Activated T-cell treated with anti-CD3 and anti-CD28 coated beads, Interleukin-2, amount 50 U/mL, for 24 hours (primary cell): ENCODE results near the gene CAP2.

Source experiments
- DNase-seq: peaks from one replicate; pipeline ENCODE4 v3.0.0-alpha.2; 2020
- H3K27ac Mint-ChIP-seq: 2 replicates; pipeline ENCODE4 v1.8.0; 2020; ENCODE audit warnings: mild to moderate bottlenecking, mixed read lengths
- H3K27me3 Mint-ChIP-seq: 2 replicates; pipeline ENCODE4 v1.8.0; 2020; ENCODE audit warnings: mixed read lengths
- H3K36me3 Mint-ChIP-seq: 2 replicates; pipeline ENCODE4 v1.8.0; 2020; ENCODE audit warnings: low read depth, mixed read lengths
- H3K4me1 Mint-ChIP-seq: 2 replicates; pipeline ENCODE4 v1.8.0; 2020; ENCODE audit warnings: low read depth, mixed read lengths
- H3K4me3 Mint-ChIP-seq: 2 replicates; pipeline ENCODE4 v1.8.0; 2020; ENCODE audit warnings: mild to moderate bottlenecking, moderate library complexity, mixed read lengths
- H3K9me3 Mint-ChIP-seq: 2 replicates; pipeline ENCODE4 v1.8.0; 2020; ENCODE audit warnings: mixed read lengths

Gene CAP2

DNA sequence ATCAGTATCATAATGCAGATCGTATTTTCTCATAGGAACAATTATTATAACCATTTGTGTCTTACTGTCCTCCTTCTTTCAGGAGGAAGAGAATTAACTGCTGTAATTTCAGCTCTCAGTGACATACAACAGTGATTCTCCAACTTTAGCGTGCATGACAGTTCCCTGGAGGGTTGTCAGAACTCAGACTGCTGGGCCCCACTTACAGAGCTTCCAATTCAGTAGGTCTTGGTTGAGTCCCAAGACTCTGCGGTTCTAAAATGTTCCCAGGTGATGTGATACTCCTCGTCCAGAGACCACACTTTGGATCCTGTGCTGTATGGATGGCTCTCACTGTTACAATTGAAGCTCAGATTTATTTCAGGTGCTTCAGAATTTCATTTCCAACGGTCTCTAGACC is 72.8 kb downstream of the CAP2 start:
- Mint-ChIP-seq H3K4me3 (no peak overlapping the region), H3K36me3 (no peaks in the 10 kb centered on the region), H3K27ac (no peak overlapping the region), H3K9me3 (no peaks in the 10 kb centered on the region), H3K27me3 (peaks cover 4% of the 10 kb centered on the region), H3K4me1 (peaks cover 3% of the 10 kb centered on the region)
- DNase-seq, result no peak

DNA sequence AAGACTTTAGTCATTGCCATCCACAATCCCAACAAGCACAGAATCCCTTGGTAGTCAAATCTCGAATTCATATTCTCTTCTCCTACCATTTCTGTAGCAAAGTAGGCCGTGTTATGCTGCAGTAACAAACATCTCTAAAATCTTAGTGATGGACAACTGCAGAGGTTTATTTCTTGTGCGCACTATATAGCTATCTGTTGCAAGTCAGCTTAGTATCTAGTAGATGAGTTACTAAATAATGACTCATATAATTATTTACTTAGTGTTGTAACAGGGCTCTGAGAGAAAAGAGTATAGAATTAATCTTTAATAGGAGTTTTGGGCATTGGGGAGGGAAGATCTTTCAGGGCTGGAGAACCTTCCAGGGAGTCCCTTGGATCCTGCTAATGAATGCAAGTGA is 73.3 kb downstream of the CAP2 start:
- no peak for DNase-seq
- no peak overlapping the region for H3K27ac Mint-ChIP-seq
- peaks cover 4% of the 10 kb centered on the region for H3K27me3 Mint-ChIP-seq
- no peaks in the 10 kb centered on the region for H3K9me3 Mint-ChIP-seq
- H3K4me3 Mint-ChIP-seq, result no peak overlapping the region
- H3K4me1 Mint-ChIP-seq, result peaks cover 3% of the 10 kb centered on the region
- no peaks in the 10 kb centered on the region for H3K36me3 Mint-ChIP-seq

DNA sequence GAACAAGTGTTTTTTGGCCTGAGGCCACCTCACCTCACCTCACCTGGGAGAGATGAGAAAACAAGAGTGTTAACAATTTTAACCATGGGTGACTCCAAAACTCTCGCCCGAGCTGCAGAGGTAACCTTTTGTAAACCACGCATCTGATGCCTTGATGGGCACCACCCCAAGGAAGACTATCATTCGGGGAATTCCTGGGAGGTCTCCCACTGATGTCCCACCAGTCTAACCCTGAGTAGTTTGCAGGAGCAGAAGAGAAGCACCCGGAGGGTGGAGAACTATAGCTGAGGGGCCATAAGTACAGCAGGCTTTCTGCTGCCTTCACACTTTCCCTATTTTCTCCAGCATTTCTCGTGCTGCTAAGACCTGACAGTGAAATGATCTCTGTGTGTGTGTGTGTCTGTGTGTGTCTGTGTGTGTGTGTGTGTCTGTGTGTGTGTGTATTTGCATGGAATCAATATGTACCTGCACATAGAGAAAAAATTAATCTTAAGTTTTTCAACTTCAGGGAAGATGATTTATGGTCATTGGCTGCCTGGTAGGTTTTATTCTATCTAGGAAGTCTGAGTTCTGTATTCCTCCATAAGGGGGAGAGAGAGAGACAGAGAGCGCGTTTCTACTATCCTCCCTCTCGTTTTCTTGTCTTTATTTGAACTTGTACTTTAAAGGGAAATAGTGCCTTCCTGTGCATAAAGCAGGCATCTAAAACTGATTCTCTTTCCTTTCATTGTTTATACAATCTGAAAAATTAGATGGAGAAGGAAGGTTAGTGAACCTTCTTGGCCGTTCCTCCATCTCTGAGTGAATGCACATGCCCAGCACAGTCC is 75.8 kb downstream of the CAP2 start:
- H3K4me1 Mint-ChIP-seq, result peaks cover 3% of the 10 kb centered on the region
- no peak for DNase-seq
- H3K27me3 Mint-ChIP-seq, result peaks cover 2% of the 10 kb centered on the region
- no peak overlapping the region for H3K4me3 Mint-ChIP-seq
- no peaks in the 10 kb centered on the region for H3K36me3 Mint-ChIP-seq
- no peaks in the 10 kb centered on the region for H3K9me3 Mint-ChIP-seq
- H3K27ac Mint-ChIP-seq, result no peak overlapping the region

GRCh38 chr6:17470202-17470937 is 77.0 kb downstream of the CAP2 start:
- Mint-ChIP-seq H3K4me3 (no peak overlapping the region), H3K27me3 (peaks cover 2% of the 10 kb centered on the region), H3K27ac (no peak overlapping the region), H3K36me3 (no peaks in the 10 kb centered on the region), H3K4me1 (peaks cover 3% of the 10 kb centered on the region), H3K9me3 (no peaks in the 10 kb centered on the region)
- DNase-seq, result no peak

DNA sequence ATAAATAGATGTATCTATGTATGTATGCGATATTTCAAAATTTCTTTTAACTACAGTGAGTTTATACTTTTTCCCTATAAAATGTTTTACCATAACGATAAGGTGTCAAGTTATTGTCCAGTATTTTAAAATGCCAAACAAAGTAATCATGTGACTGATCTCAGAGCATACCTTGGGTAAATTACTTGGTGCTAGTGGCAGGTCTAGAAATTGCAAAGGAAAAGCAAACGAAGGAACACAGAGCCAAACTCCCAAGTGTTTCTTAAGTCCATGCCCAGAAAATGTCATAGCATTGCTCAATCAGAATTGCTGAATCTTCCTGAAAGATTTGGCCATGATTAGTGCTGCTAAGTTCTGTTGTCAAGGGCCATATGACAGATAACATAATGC is 77.5 kb downstream of the CAP2 start:
- Mint-ChIP-seq H3K27ac (no peak overlapping the region), H3K27me3 (peaks cover 2% of the 10 kb centered on the region), H3K4me1 (peaks cover 3% of the 10 kb centered on the region), H3K9me3 (no peaks in the 10 kb centered on the region), H3K4me3 (no peak overlapping the region), H3K36me3 (no peaks in the 10 kb centered on the region)
- DNase-seq, result no peak

- no peak for DNase-seq
- Mint-ChIP-seq H3K9me3 (no peaks in the 10 kb centered on the region), H3K4me3 (no peak overlapping the region), H3K27ac (no peak overlapping the region), H3K36me3 (no peaks in the 10 kb centered on the region), H3K27me3 (peaks cover 5% of the 10 kb centered on the region), H3K4me1 (peaks cover 3% of the 10 kb centered on the region)
These were observed 79.3 kb downstream of the CAP2 start for GRCh38 chr6:17472653-17473183.

DNA sequence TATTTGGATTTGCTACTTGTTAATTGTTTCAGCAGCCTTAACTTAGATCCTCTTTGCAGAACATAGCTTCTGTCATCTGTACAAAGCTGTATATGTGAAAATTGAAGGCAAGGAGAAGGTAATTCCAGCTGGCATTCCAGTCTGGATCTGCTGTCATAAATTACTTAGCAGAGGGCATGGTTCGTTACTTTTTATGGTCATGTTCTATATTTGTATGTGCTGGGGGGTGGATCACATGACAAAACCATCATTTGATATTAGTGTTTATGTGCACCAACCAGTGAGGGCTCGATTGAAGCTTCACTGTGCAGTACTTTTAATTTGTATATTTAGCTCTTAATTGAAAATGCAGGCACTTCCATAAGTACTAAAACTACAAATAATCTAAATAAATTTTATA is 80.2 kb downstream of the CAP2 start:
- H3K27me3 Mint-ChIP-seq, result peaks cover 5% of the 10 kb centered on the region
- H3K36me3 Mint-ChIP-seq, result no peaks in the 10 kb centered on the region
- no peak for DNase-seq
- no peak overlapping the region for H3K4me3 Mint-ChIP-seq
- no peak overlapping the region for H3K27ac Mint-ChIP-seq
- H3K9me3 Mint-ChIP-seq, result no peaks in the 10 kb centered on the region
- peaks cover 3% of the 10 kb centered on the region for H3K4me1 Mint-ChIP-seq

GRCh38 chr6:17474289-17474688 is 80.9 kb downstream of the CAP2 start:
- Mint-ChIP-seq H3K36me3 (no peaks in the 10 kb centered on the region), H3K4me3 (no peak overlapping the region), H3K9me3 (no peaks in the 10 kb centered on the region), H3K27ac (no peak overlapping the region), H3K4me1 (peaks cover 3% of the 10 kb centered on the region), H3K27me3 (peaks cover 5% of the 10 kb centered on the region)
- no peak for DNase-seq

DNA sequence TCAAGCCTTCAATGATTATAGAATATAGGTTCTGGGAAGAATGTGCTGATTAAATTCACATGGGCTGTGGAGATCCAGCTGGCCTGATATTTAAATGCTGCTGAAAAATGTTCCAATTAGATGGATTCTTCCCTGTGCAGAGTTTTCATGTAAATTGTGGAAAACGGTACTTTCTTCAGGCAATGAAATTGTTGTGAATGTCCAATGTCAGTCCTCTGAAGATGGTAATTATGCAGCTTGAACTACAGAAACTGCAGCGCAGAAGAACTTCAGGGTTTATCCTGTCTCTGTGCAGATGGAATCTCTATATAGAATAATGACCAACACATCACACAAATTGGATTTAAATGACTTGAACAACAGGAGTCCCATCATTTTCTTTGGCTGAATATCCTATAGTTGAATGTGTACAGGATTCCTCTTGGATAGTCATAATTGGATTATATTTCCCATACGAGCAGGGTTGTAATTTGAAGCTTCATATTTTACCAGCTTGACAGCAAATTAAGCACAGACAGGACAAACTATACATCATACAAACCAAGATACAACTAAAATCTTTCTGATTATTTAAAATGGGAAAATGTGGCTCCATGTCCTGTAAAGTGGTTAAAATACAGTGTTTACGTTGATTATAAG is 82.3 kb downstream of the CAP2 start:
- no peak for DNase-seq
- Mint-ChIP-seq H3K4me1 (no peaks in the 10 kb centered on the region), H3K9me3 (no peaks in the 10 kb centered on the region), H3K27ac (no peak overlapping the region), H3K36me3 (no peaks in the 10 kb centered on the region), H3K27me3 (peaks cover 5% of the 10 kb centered on the region), H3K4me3 (no peak overlapping the region)

GRCh38 chr6:17476511-17476910 is 83.1 kb downstream of the CAP2 start:
- Mint-ChIP-seq H3K27ac (no peak overlapping the region), H3K4me3 (no peak overlapping the region), H3K36me3 (no peaks in the 10 kb centered on the region), H3K4me1 (no peaks in the 10 kb centered on the region), H3K27me3 (peaks cover 7% of the 10 kb centered on the region), H3K9me3 (no peaks in the 10 kb centered on the region)
- DNase-seq, result no peak

DNA sequence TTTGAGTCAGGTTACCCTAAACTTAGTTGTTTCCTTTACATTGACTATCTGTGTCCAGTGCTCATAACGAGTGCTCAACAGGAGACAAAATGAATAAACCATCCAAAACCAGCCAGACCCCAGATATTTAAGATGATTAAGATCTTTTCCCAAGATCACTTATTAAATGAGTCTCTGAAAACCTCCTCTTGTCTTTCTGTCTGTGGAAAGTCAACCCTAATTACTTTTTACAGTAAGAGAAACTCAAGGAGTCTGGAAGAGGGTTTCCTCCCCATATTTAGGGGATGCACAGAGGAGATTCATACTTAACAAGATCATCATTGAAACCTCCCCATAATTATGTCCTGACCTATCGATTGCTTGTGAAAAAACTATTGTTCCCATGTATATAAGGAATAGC is 84.0 kb downstream of the CAP2 start:
- Mint-ChIP-seq H3K4me3 (no peak overlapping the region), H3K27ac (no peak overlapping the region), H3K4me1 (no peaks in the 10 kb centered on the region), H3K27me3 (peaks cover 12% of the 10 kb centered on the region), H3K9me3 (no peaks in the 10 kb centered on the region), H3K36me3 (no peaks in the 10 kb centered on the region)
- DNase-seq, result no peak

DNA sequence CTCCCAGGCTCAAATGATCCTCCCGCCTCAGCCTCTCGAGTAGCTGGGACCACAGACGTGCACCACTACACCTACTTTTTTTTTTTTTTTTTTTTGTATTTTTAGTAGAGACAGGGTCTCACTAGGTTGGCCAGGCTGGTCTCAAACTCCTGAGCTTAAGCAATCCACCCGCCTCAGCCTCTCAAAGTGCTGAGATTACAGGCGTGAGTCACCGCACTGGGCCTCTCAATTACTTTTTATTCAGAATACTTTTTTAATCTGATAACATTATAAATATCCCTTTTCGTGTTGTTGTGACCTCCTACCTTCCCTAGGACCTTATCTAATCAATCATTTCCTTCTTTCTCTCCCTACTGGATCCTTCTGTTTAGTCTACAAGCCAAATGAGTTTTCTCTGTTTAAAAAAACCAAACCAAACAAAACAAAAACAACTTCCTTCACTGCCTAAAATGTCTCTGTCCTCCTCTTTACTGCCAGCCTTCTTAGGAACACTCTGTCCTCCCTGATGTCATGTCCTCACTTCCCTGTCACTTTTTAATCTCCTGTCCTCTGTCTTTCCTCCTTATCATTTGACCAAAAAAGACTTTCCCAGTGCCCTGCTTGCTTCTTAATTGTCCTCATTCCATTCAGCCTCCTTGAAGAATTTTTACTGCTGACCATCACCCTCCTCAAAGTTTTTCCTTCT is 85.0 kb downstream of the CAP2 start:
- H3K4me3 Mint-ChIP-seq, result no peak overlapping the region
- H3K36me3 Mint-ChIP-seq, result no peaks in the 10 kb centered on the region
- H3K27me3 Mint-ChIP-seq, result peaks cover 18% of the 10 kb centered on the region
- no peak overlapping the region for H3K27ac Mint-ChIP-seq
- no peak for DNase-seq
- H3K4me1 Mint-ChIP-seq, result no peaks in the 10 kb centered on the region
- H3K9me3 Mint-ChIP-seq, result no peaks in the 10 kb centered on the region

GRCh38 chr6:17478946-17479345 is 85.6 kb downstream of the CAP2 start:
- Mint-ChIP-seq H3K4me1 (no peaks in the 10 kb centered on the region), H3K27ac (no peak overlapping the region), H3K36me3 (no peaks in the 10 kb centered on the region), H3K27me3 (peaks cover 21% of the 10 kb centered on the region), H3K4me3 (no peak overlapping the region), H3K9me3 (no peaks in the 10 kb centered on the region)
- DNase-seq, result no peak

DNA sequence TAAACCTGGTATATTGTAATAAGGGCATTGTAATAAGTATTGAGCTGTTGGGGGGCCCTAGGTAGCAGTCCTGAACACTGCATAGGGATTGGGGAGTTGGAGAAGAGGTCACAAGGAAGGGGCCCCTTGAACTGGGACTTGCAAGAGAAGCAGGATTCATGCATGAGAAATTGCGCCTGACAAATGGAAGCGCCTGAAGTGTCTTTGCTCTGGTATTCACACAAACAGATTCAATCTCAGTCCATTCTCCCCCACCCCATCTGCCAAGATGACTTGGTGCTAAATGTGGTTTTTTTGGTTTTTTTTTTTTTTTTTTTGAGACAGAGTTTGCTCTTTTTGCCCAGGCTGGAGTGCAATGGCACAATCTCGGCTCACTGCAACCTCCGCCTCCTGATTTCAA is 87.1 kb downstream of the CAP2 start:
- H3K4me3 Mint-ChIP-seq, result no peak overlapping the region

More for the DNA sequence above, 87.1 kb downstream of the CAP2 start:
- DNase-seq, result no peak
- Mint-ChIP-seq H3K27ac (no peak overlapping the region), H3K4me1 (no peaks in the 10 kb centered on the region), H3K9me3 (no peaks in the 10 kb centered on the region), H3K27me3 (peaks cover 27% of the 10 kb centered on the region), H3K36me3 (no peaks in the 10 kb centered on the region)
